Left cardiac atrium (tissue), 4 donors: ENCODE results near the gene TP53BP1. TPM values are rescaled to one million over a fixed set of nuclear protein-coding genes. Genes with fewer than 3 reads are reported as not detected.

Experiments used
- ATAC-seq, 2 donors: fragments of 200-7000 bp; cut with Tn5 transposase; one replicate each; pipeline ENCODE4 v1.9.1; 2020; ENCODE audit warnings: mild to moderate bottlenecking in 2 of 2, moderate library complexity in 2 of 2
- DNase-seq: peaks from one replicate; pipeline ENCODE4 v3.0.0-alpha.2; 2020
- intact Hi-C, 2 donors: fragments of 100-400 bp; cut with DNase I; formaldehyde crosslinking; loops; one replicate each; pipeline versions ENCODE4 v1.14.1 to v1.15.1; 2022 to 2023
- total RNA-seq, 2 donors: library from RNA; stranded (reverse); fragmentation: NEBNext Ultra II Directional; extraction: Animal tissue kit (Norgen Biotek cat#: 25700); gene quantifications; one replicate each; pipeline ENCODE4 v1.2.1, GENCODE V29; 2021
- donor health status: DM: no; HTN: yes; CAD: no.
- donor health status: DM: no; HTN: yes; CAD: no; lungs with severe emphysema.
- donor health status: DM: yes; HTN: yes; CAD: no.
- donor health status: Dilated cardiomyopathy.

Gene TP53BP1
- total RNA-seq, 2 donors from 2014 or later: 30.1 to 33.5 TPM

GRCh38 chr15:43523646-43524045, 30.7 kb upstream of the TP53BP1 start:
- DNase-seq (no peak), ATAC-seq (no peak)
- intact Hi-C loops: no loop called here

GRCh38 chr15:43522247-43522646, 29.3 kb upstream of the TP53BP1 start:
- DNase-seq (no peak), ATAC-seq (no peak)
- intact Hi-C loops: no loop called here

DNA sequence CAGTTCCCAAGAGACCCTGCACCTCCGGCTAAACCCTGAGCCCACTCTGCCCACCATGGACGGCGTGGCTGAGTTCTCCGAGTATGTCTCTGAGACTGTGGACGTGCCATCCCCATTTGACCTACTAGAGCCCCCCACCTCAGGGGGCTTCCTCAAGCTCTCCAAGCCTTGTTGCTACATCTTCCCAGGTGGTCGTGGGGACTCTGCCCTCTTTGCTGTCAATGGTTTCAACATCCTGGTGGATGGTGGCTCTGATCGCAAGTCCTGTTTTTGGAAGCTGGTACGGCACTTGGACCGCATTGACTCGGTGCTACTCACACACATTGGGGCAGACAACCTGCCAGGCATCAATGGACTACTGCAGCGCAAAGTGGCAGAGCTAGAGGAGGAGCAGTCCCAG, 28.5 kb upstream of the TP53BP1 start:
- ATAC-seq (no peak), DNase-seq (no peak)
- intact Hi-C loops: no loop called here

GRCh38 chr15:43520138-43520537, 27.2 kb upstream of the TP53BP1 start:
- DNase-seq: no peak
- no peak for ATAC-seq
- intact Hi-C loops: no loop called here

DNA sequence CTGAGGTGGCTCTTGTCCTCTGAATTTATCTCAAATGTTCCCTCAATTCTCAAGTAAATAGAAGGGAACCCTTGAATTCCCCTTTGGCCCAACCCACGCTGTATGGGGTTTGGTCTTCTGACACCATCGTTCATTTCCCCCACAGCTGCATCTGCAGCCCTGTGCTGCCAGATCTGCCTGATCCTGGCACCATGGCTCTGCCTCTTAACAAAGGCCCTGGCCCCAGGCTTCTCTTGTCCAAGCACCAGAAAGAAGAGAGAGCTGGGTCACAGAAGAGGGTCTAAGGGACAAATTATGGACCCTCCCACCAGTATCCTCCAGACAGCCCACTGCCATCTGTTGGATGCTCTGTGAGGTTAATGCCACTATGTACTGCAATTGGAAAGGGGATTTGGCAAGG, 26.2 kb upstream of the TP53BP1 start:
- intact Hi-C loops: no loop called here
- no peak for DNase-seq
- ATAC-seq: no peak

GRCh38 chr15:43518197-43518761, 25.3 kb upstream of the TP53BP1 start:
- intact Hi-C loops: no loop called here
- no peak for DNase-seq
- peak; percentile 56 to 59 for ATAC-seq

GRCh38 chr15:43517354-43518196, 24.6 kb upstream of the TP53BP1 start, which contains the start of gene MAP1A:
TSS of gene MAP1A (plus strand) at chr15:43517608. CDS start at chr15:43521474, 3,866 bp downstream.
- DNase-seq: peak; percentile 63
- intact Hi-C loops: no loop called here
- ATAC-seq: peak; percentile 71 to 77

DNA sequence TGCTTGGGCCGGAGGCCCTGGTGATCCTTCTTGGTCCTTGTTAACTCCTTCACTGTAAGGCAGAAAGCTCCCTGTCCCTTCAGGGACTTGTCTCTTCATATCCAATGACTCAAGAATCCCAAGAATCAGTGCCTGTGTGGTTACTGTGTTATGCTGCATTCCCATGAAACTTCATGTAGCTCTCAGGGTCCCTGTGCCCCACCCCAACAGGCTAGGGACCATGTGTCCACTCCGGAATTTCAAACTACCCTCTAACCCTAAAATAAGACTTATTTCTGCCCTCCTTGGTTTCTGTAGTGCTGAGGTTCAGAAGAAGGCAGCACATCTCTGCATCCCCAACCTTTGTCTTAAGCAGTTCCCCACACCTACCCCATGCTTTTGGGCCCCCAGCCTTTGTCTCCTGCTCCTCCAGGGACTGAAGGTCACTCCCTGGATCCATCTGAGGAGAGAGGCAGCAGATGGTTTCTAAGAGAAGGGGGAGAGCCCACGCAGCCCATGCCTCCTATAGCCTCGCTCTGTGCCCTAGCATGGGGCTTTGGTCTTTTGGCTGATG, 23.9 kb upstream of the TP53BP1 start:
- intact Hi-C loops: no loop called here
- no peak for DNase-seq
- ATAC-seq: peak in 1 of 2 donors; percentile 6

DNA sequence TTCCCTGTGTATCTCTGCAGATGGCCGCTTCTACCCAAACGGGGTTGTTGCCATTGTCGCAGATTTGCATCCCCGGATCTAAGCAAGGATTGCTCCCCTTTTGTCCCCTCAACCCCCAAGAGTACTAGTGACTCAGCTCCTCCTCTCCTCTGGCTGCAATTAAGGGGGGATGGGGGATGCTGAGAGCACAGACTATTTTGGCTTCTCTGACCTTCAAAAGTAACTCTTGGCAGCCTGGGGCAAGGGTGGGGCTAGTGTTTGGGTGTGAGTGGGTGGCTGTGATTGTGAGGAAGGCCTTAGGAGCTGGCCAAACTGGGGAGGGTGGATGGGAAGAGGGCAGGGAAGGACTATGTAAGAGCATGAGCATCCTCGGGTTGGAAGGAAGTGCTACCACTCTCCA, 23.2 kb upstream of the TP53BP1 start:
- intact Hi-C loops: no loop called here
- ATAC-seq (peak; percentile 53 to 75), DNase-seq (peak; percentile 75)

DNA sequence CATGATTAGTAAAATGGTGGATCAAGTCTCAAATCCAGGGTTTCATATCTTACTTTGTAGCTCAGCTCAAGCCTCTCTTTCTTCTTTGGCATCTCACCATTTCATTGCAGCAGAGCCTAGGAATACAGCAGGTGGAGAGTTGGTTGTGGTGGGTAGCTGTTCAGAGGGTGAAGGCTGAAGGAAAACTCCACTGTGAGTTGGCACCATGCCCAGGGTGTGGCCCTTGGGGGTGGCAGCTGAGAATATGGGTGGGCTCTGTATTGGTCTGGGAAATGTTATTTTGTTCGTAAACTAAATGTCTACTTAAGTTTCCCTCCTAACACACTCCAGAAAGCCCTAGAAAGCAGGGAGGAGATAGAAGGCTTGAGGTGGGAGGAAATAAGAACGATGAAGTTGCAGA, 22.8 kb upstream of the TP53BP1 start:
- DNase-seq: no peak
- intact Hi-C loops: no loop called here
- no peak for ATAC-seq

DNA sequence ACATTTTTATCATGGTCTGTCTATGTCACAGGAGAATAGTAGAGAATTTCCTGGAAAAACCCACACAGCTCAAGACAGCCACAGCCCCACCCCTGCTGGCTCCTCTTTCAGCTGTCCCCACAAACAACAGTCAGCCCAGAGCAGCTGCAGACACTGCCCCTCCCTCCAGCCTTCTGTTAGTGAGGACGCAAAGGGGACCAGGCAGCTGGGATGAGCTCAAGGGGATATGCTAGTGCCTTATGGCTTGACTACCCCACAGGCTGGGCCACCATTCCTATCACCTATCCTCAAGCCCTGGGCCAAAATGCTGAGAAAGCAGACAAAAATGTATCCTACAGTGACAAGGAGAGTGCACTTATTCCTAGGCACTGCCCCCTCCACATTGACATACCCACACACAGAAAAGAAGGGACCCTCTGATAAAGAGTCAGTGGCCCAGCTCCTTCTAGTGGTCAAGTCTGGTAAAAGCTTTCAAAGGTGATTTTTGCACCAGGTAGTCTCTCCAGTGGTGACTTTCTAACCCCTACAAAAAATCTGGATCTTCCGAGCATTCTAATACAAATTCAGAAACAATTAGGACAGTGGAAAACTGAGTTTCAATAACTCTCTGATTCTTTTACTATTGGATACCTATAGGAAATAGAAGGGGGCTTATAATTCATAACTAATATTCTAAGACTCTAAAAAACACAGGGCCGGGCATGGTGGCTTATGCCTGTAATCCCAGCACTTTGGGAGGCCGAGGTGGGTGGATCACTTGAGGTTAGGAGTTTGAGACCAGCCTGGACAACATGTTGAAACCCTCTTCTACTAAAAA, 21.5 kb upstream of the TP53BP1 start:
- ATAC-seq (no peak), DNase-seq (peak; percentile 59)
- intact Hi-C loops: no loop called here

GRCh38 chr15:43513550-43513949, 20.6 kb upstream of the TP53BP1 start:
- ATAC-seq: no peak

GRCh38 chr15:43511012-43511885, 18.3 kb upstream of the TP53BP1 start:
- intact Hi-C loops: no loop called here
- DNase-seq (no peak), ATAC-seq (no peak)

More at GRCh38 chr15:43513550-43513949, 20.6 kb upstream of the TP53BP1 start:
- DNase-seq: no peak
- intact Hi-C loops: no loop called here

- DNase-seq: peak; percentile 100
- peak; percentile 97 to 99 for ATAC-seq
- intact Hi-C loops: loop anchor here in 1 of 2 donors (1.0 kb wide), 1 partner anchor 17 kb away; the partner anchor contains the start of gene TP53BP1
Measured at GRCh38 chr15:43510200-43511011, 17.4 kb upstream of the TP53BP1 start.

DNA sequence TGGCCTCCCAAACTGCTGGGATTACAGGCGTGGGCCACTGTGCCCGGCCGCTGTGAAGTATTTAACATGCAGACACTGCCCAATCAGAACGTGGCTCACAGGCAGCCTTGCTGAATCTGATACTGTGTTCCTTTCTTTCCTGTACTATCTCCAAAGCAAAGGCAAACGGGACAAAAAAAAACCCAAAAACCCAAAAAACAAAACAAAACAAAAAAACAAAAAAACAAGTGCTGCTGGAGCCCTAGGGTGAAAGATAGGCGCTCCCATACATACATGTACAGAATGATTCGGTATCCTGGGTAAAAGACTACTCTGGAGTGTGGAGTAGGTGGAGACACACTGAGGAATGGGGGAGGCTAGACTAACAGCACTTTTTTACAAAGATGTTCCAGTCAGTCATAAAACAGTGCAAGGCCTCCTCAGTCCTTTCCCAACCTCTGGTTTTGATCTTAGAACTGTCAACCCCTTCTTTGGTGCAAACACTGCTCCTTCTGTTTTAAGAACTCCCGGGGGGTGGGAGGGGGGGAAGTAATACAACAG, 16.8 kb upstream of the TP53BP1 start:
- DNase-seq (no peak), ATAC-seq (peak in 1 of 2 donors; percentile 0)
- intact Hi-C loops: loop anchor here in 1 of 2 donors (1.0 kb wide), 1 partner anchor 16 kb away; the partner anchor contains the start of gene TP53BP1

GRCh38 chr15:43508991-43509659, 16.2 kb upstream of the TP53BP1 start:
- DNase-seq (no peak), ATAC-seq (no peak)
- intact Hi-C loops: no loop called here

- DNase-seq: no peak
- ATAC-seq: no peak
Measured at GRCh38 chr15:43508421-43508820, 15.5 kb upstream of the TP53BP1 start.

More at GRCh38 chr15:43508421-43508820, 15.5 kb upstream of the TP53BP1 start:
- intact Hi-C loops: no loop called here
